IMR-90 (cell line): Measurements from ENCODE around the gene ILDR2. TPM values are rescaled to one million over a fixed set of nuclear protein-coding genes. Genes with fewer than 3 reads are reported as not detected.

ENCODE experiments used
- ATAC-seq: fragments of 200-7000 bp; cut with Tn5 transposase; 2 replicates; pipeline ENCODE4 v1.9.1; 2020; ENCODE audit warnings: low read depth, mild to moderate bottlenecking, moderate library complexity
- BruUV-seq: library from RNA; stranded (reverse); fragments of 400-500 nt; replicated peaks from 2 replicates; lab custom pipeline; 2021; lab: Mats Ljungman, UMichigan
- CTCF ChIA-PET: fragments of 300-600 bp; formaldehyde crosslinking; extraction: SDS; loops from one replicate; lab custom pipeline; 2021; ENCODE audit warnings: antibody characterized with exemption; lab: Yijun Ruan, JAX
- POLR2A ChIA-PET: fragments of 300-600 bp; sonication (Branson Sonifier 250); formaldehyde crosslinking; loops from one replicate; lab custom pipeline; 2022; ENCODE audit warnings: antibody characterized with exemption; ENCODE audit not compliant: unreplicated experiment; lab: Charles Lee
- DNase-seq: peaks from one replicate; pipeline ENCODE4 v3.0.0; 2013
- H2AFZ ChIP-seq: replicated peaks from 2 replicates; pipeline ENCODE3; 2013; ENCODE audit warnings: low read length, mild to moderate bottlenecking; ENCODE audit not compliant: poor library complexity
- H2AK5ac ChIP-seq: 2 replicates; pipeline ENCODE4 v1.6.1; 2013; ENCODE audit warnings: low read depth, low read length, inconsistent platforms
- H2AK9ac ChIP-seq: replicated peaks from 2 replicates; pipeline ENCODE3; 2013; ENCODE audit warnings: mild to moderate bottlenecking, low read depth, low read length, moderate library complexity; ENCODE audit not compliant: poor library complexity
- H2BK120ac ChIP-seq: 2 replicates; pipeline ENCODE4 v1.6.1; 2013; ENCODE audit warnings: low read depth, low read length, inconsistent platforms
- H2BK15ac ChIP-seq: 3 replicates; pipeline ENCODE4 v1.6.1; 2013; ENCODE audit warnings: low read depth, low read length, inconsistent platforms
- H2BK20ac ChIP-seq: 2 replicates; pipeline ENCODE4 v1.6.1; 2013; ENCODE audit warnings: low read depth, mild to moderate bottlenecking, inconsistent platforms, low read length, moderate library complexity
- H2BK5ac ChIP-seq: 2 replicates; pipeline ENCODE4 v1.6.1; 2013; ENCODE audit warnings: mild to moderate bottlenecking, low read depth, low read length, inconsistent platforms; ENCODE audit not compliant: poor library complexity, severe bottlenecking
- H3K14ac ChIP-seq: replicated peaks from 2 replicates; pipeline ENCODE4 v1.6.1; 2013; ENCODE audit warnings: low read depth, low read length, inconsistent platforms
- H3K18ac ChIP-seq: 2 replicates; pipeline ENCODE4 v1.6.1; 2013; ENCODE audit warnings: low read depth, low read length, control low read depth
- H3K23ac ChIP-seq: 2 replicates; pipeline ENCODE4 v1.6.1; 2013; ENCODE audit warnings: low read depth, low read length, inconsistent platforms
- H3K27ac ChIP-seq: 2 replicates; pipeline ENCODE4 v1.5.1; 2013; ENCODE audit warnings: mild to moderate bottlenecking, control low read depth, low read length; ENCODE audit not compliant: insufficient read depth
- H3K27me3 ChIP-seq: 2 replicates; pipeline ENCODE4 v1.6.1; 2013; ENCODE audit warnings: low read length; ENCODE audit not compliant: control insufficient read depth, insufficient read depth
- H3K36me3 ChIP-seq: 2 replicates; pipeline ENCODE4 v1.6.1; 2013; ENCODE audit warnings: low read length, mixed read lengths; ENCODE audit not compliant: control insufficient read depth, insufficient read depth
- H3K4ac ChIP-seq: 2 replicates; pipeline ENCODE4 v1.6.1; 2013; ENCODE audit warnings: low read depth, low read length, inconsistent platforms
- H3K4me1 ChIP-seq: 2 replicates; pipeline ENCODE4 v1.6.1; 2013; ENCODE audit warnings: low read length, mixed read lengths; ENCODE audit not compliant: control insufficient read depth, insufficient read depth
- H3K4me2 ChIP-seq: 2 replicates; pipeline ENCODE4 v1.6.1; 2013; ENCODE audit warnings: low read depth, mild to moderate bottlenecking, control low read depth, low read length, moderate library complexity
- H3K4me3 ChIP-seq: 2 replicates; pipeline ENCODE4 v1.5.1; 2013; ENCODE audit warnings: low read depth, mild to moderate bottlenecking, control low read depth, low read length, moderate library complexity; ENCODE audit not compliant: insufficient read depth
- H3K56ac ChIP-seq: 2 replicates; pipeline ENCODE4 v1.6.1; 2013; ENCODE audit warnings: low read length, inconsistent platforms; ENCODE audit not compliant: insufficient read depth; ENCODE audit errors: extremely low read depth
- H3K79me1 ChIP-seq, 2 experiments: 2 replicates each; pipeline ENCODE4 v1.6.1; 2013; ENCODE audit warnings: low read length in 2 of 2, inconsistent platforms in 1 of 2, low read depth in 1 of 2
- H3K9ac ChIP-seq: 2 replicates; pipeline ENCODE4 v1.6.1; 2013; ENCODE audit warnings: low read depth, low read length, control low read depth
- H3K9me1 ChIP-seq: 2 replicates; pipeline ENCODE4 v1.6.1; 2013; ENCODE audit warnings: low read length, inconsistent platforms; ENCODE audit not compliant: insufficient read depth
- H3K9me3 ChIP-seq: 2 replicates; pipeline ENCODE4 v1.6.1; 2013; ENCODE audit warnings: low read length; ENCODE audit not compliant: control insufficient read depth, insufficient read depth
- H4K20me1 ChIP-seq: 2 replicates; pipeline ENCODE4 v1.6.1; 2013; ENCODE audit warnings: low read length, inconsistent platforms; ENCODE audit not compliant: insufficient read depth
- H4K5ac ChIP-seq: 2 replicates; pipeline ENCODE4 v1.6.1; 2013; ENCODE audit warnings: mild to moderate bottlenecking, low read depth, low read length, control low read depth
- H4K8ac ChIP-seq, 2 experiments: 2 replicates each; pipeline ENCODE4 v1.6.1; 2013; ENCODE audit warnings: low read depth in 2 of 2, low read length in 2 of 2, control low read depth in 1 of 2, inconsistent platforms in 1 of 2
- H4K91ac ChIP-seq: 2 replicates; pipeline ENCODE4 v1.6.1; 2013; ENCODE audit warnings: low read depth, low read length, inconsistent platforms; ENCODE audit not compliant: insufficient read depth
- BHLHE40 ChIP-seq: fragments of 150-350 bp; IDR thresholded peaks from 2 replicates; pipeline ENCODE4 v1.6.1; 2016; ENCODE audit warnings: mild to moderate bottlenecking, low read depth, low read length
- CEBPB ChIP-seq: IDR thresholded peaks from 2 replicates; pipeline ENCODE4 v1.6.1; 2012; ENCODE audit warnings: low read depth, low read length, improper control_type of control experiment
- CTCF ChIP-seq: conservative IDR thresholded peaks from 2 replicates; pipeline ENCODE4 v1.5.1; 2012; ENCODE audit warnings: mild to moderate bottlenecking, low read depth, low read length, improper control_type of control experiment
- ELK1 ChIP-seq: fragments of 150-350 bp; IDR thresholded peaks from 2 replicates; pipeline ENCODE4 v1.6.1; 2016; ENCODE audit warnings: low read depth, mild to moderate bottlenecking, low read length, moderate library complexity, borderline replicate concordance
- FOS ChIP-seq: fragments of 150-350 bp; IDR thresholded peaks from 2 replicates; pipeline ENCODE4 v1.6.1; 2016; ENCODE audit warnings: low read depth, low read length
- MAFK ChIP-seq: IDR thresholded peaks from 2 replicates; pipeline ENCODE4 v1.6.1; 2012; ENCODE audit warnings: low read depth, low read length, improper control_type of control experiment
- MAZ ChIP-seq: IDR thresholded peaks from 2 replicates; pipeline ENCODE4 v1.6.1; 2012; ENCODE audit warnings: low read depth, mild to moderate bottlenecking, low read length, improper control_type of control experiment, moderate library complexity, borderline replicate concordance
- POLR2A ChIP-seq: IDR thresholded peaks from 2 replicates; pipeline ENCODE4 v1.6.1; 2012; ENCODE audit warnings: mild to moderate bottlenecking, low read depth, low read length
- RAD21 ChIP-seq: IDR thresholded peaks from 2 replicates; pipeline ENCODE4 v1.6.1; 2012; ENCODE audit warnings: low read length, improper control_type of control experiment
- RCOR1 ChIP-seq: IDR thresholded peaks from 2 replicates; pipeline ENCODE4 v1.6.1; 2012; ENCODE audit warnings: mild to moderate bottlenecking, low read length, improper control_type of control experiment; ENCODE audit not compliant: insufficient replicate concordance
- RFX5 ChIP-seq: IDR thresholded peaks from 2 replicates; pipeline ENCODE4 v1.8.0; 2012; ENCODE audit warnings: low read depth, mild to moderate bottlenecking, low read length, moderate library complexity
- SMC3 ChIP-seq: fragments of 150-350 bp; IDR thresholded peaks from 2 replicates; pipeline ENCODE4 v1.6.1; 2016; ENCODE audit warnings: low read depth, mild to moderate bottlenecking, antibody characterized with exemption, low read length, moderate library complexity
- USF2 ChIP-seq: fragments of 150-350 bp; IDR thresholded peaks from 2 replicates; pipeline ENCODE4 v1.6.1; 2017; ENCODE audit warnings: mild to moderate bottlenecking, antibody characterized with exemption, low read length, low read depth
- WGBS, 2 experiments: methylation state at CpG; one replicate each; pipeline versions ENCODE4 v1.1.5 to v1.1.7; 2013; ENCODE audit warnings: missing lambda C conversion rate in 2 of 2; ENCODE audit not compliant: insufficient read length in 1 of 2; ENCODE audit errors: extremely low coverage in 2 of 2; 5-methylcytosine and 5-hydroxymethylcytosine counted together
- dilution Hi-C: fragments of 300-500 bp; cut with HindIII; formaldehyde crosslinking; loops from one replicate; pipeline ENCODE4 v1.14.3; 2018; ENCODE audit warnings: low sequenced_read_pairs; ENCODE audit not compliant: unreplicated experiment
- in situ Hi-C: fragments of 300-500 bp; cut with MboI; formaldehyde crosslinking; loops from 3 replicates; pipeline ENCODE4 v1.14.3; 2019; ENCODE audit warnings: low sequenced_read_pairs, inconsistent platforms, mixed read lengths
- intact Hi-C: fragments of 100-400 bp; cut with micrococcal nuclease; formaldehyde crosslinking; loops from 2 replicates; pipeline ENCODE4 v1.10.0; 2022
- polyA plus RNA-seq, 3 experiments: library from polyadenylated mRNA; depleted of rRNA; stranded (reverse); fragments of >200 nt; gene quantifications; 2 replicates each; pipeline ENCODE4 v1.2.3, GENCODE V29; 2012; ENCODE audit warnings: low replicate concordance in 1 of 3
- total RNA-seq: library from RNA; depleted of rRNA; stranded (reverse); fragments of >200 nt; gene quantifications from 2 replicates; pipeline ENCODE4 v1.2.3, GENCODE V29; 2012

ILDR2 gene
- total and polyA plus RNA-seq, 2 of the 4 experiments (the other 2 are of a cell fraction), result under 0.01 TPM; not detected in 1

GRCh38 chr1:166977951-166978350 lies 2.6 kb upstream of the ILDR2 start:
- H2BK15ac ChIP-seq, result no peak overlapping the region
- H3K18ac ChIP-seq, result no peak overlapping the region
- H4K91ac ChIP-seq, result no peak overlapping the region
- H4K20me1 ChIP-seq, result no peaks in the 10 kb centered on the region
- POLR2A ChIA-PET, result no interaction called here
- no peak overlapping the region for H3K14ac ChIP-seq
- H3K9ac ChIP-seq, result no peak overlapping the region
- no peak for TF ChIP-seq RAD21
- TF ChIP-seq POLR2A, result no peak
- TF ChIP-seq RFX5, result no peak
- TF ChIP-seq CTCF, result no peak
- TF ChIP-seq ELK1, result no peak
- no peak for TF ChIP-seq FOS
- TF ChIP-seq SMC3, result no peak
- no peak for TF ChIP-seq CEBPB
- TF ChIP-seq MAFK, result no peak
- no peak for TF ChIP-seq USF2
- no peak for TF ChIP-seq RCOR1
- no peak for TF ChIP-seq BHLHE40
- TF ChIP-seq MAZ, result no peak
- CTCF ChIA-PET, result interaction anchor here (1.4 kb wide), 1 partner anchor 9 kb away, joined by 3 read pairs; no protein-coding TSS in a partner anchor
- H3K4me1 ChIP-seq, result no peaks in the 10 kb centered on the region
- BruUV-seq, result no TSS peak
- no peaks in the 10 kb centered on the region for H3K36me3 ChIP-seq
- H2BK5ac ChIP-seq, result no peak overlapping the region
- H2BK120ac ChIP-seq, result no peak overlapping the region
- no peak overlapping the region for H2AK5ac ChIP-seq
- H4K5ac ChIP-seq, result no peak overlapping the region
- no peaks in the 10 kb centered on the region for H3K9me1 ChIP-seq
- H2AFZ ChIP-seq, result no peak overlapping the region
- no peak overlapping the region for H2BK20ac ChIP-seq
- no peak overlapping the region for H3K23ac ChIP-seq
- dilution Hi-C loops, result no loop called here
- H3K4me2 ChIP-seq, result no peak overlapping the region
- H4K8ac ChIP-seq, result no peak overlapping the region
- WGBS, 2 experiments, result 67% methylated on average over 1 of the region's 2 CpGs; no CpG with 5 or more reads in 1 of the 2 experiments
- in situ Hi-C loops, result no loop called here
- DNase-seq, result no peak
- peaks cover 35% of the 10 kb centered on the region for H3K27me3 ChIP-seq
- no peak overlapping the region for H2AK9ac ChIP-seq
- no peak overlapping the region for H3K56ac ChIP-seq
- H3K27ac ChIP-seq, result no peak overlapping the region
- no peaks in the 10 kb centered on the region for H3K79me1 ChIP-seq
- H3K4ac ChIP-seq, result no peak overlapping the region
- H3K4me3 ChIP-seq, result no peak overlapping the region
- no peaks in the 10 kb centered on the region for H3K9me3 ChIP-seq
- ATAC-seq, result no peak
- intact Hi-C loops, result no loop called here
